ENCODE results near the gene FBP1. TPM values are rescaled to one million over a fixed set of nuclear protein-coding genes. Genes with fewer than 3 reads are reported as not detected.

The FBP1 gene
- total and polyA plus RNA-seq, 2 donors (not counting 3 experiments of a cell fraction or from before 2014, with no cell fraction given) = 2.5 to 3.8 TPM

GRCh38 chr9:94631599-94631998 is 7.7 kb downstream of the FBP1 start:
- FAIRE-seq (no peak), DNase-seq (ENCODE audit: low read depth, low spot score) (no peak)
- H3K4me3 ChIP-seq (replicated peaks in 1 of 3; ENCODE audit: insufficient read depth in 1 of 3, low read depth in 1 of 3, low read length in 3 of 3) = no peak overlapping the region
- H2AFZ ChIP-seq (ENCODE audit: low read depth, low read length) = no peak overlapping the region
- no peak overlapping the region for H3K9ac ChIP-seq (replicated peaks; ENCODE audit: extremely low read depth, insufficient read depth, low read length)
- ChIA-PET CTCF (interaction anchor here (1.2 to 1.5 kb wide), 2 partner anchors 9 to 14 kb away, joined by 3 to 4 read pairs; no protein-coding TSS in a partner anchor), POLR2A (no interaction called here)
- intact Hi-C loops (cut with micrococcal nuclease) (no loop called here), dilution Hi-C loops (cut with MboI; ENCODE audit: extremely low pct_ligation_motif_present, low sequenced_read_pairs) (no loop called here)
- peaks cover 5 to 9% of the 10 kb centered on the region in 2 experiments for H3K27me3 ChIP-seq (ENCODE audit: control insufficient read depth in 2 of 2, insufficient read depth in 2 of 2, low read length in 2 of 2)
- H3K27ac ChIP-seq (ENCODE audit: insufficient read depth, low read depth, low read length) = no peak overlapping the region
- TF ChIP-seq FOS (IDR thresholded peaks at IDR 0.05; ENCODE audit: borderline replicate concordance, insufficient read depth, low read length) (no peak), POLR2AphosphoS5 (IDR thresholded peaks at IDR 0.05; ENCODE audit: insufficient read depth, low read depth, low read length) (no peak), MAX (IDR thresholded peaks at IDR 0.05; ENCODE audit: insufficient read depth, insufficient read length) (no peak), MYC (IDR thresholded peaks at IDR 0.05; ENCODE audit: low read depth, low read length) (no peak), GATA2 (IDR thresholded peaks at IDR 0.05; ENCODE audit: insufficient read depth, insufficient read length, low read depth, low read length) (no peak), CTCF (IDR thresholded peaks at IDR 0.05; ENCODE audit: extremely low read depth in 1 of 2, insufficient read depth in 1 of 2, low read depth in 1 of 2, low read length in 2 of 2) (no peak), EZH2 (IDR thresholded peaks at IDR 0.05; ENCODE audit: borderline replicate concordance, low read depth, low read length, severe bottlenecking) (no peak)
- H3K4me1 ChIP-seq (ENCODE audit: control insufficient read depth, extremely low read depth, insufficient read depth, low read length) = no peaks in the 10 kb centered on the region
- no TSS peak for BruUV-seq (replicated peaks)
- no peaks in the 10 kb centered on the region for H3K79me2 ChIP-seq (ENCODE audit: control insufficient read depth, insufficient read depth, low read length)
- no peak overlapping the region for H3K4me2 ChIP-seq (ENCODE audit: insufficient read depth, low read length)
- no peaks in the 10 kb centered on the region for H3K9me3 ChIP-seq (replicated peaks; ENCODE audit: control insufficient read depth, insufficient read depth, low read length)
- no peaks in the 10 kb centered on the region for H3K36me3 ChIP-seq (ENCODE audit: control insufficient read depth in 2 of 2, extremely low read depth in 1 of 2, insufficient read depth in 2 of 2, low read length in 2 of 2)
- H3K9me1 ChIP-seq (replicated peaks; ENCODE audit: control insufficient read depth, extremely low read depth, insufficient read depth, low read length) = no peaks in the 10 kb centered on the region
- H4K20me1 ChIP-seq (replicated peaks; ENCODE audit: control insufficient read depth, extremely low read depth, insufficient read depth, low read length) = no peaks in the 10 kb centered on the region
